SU-DHL-6 (cell line): ENCODE measurements around the gene KRTAP5-3.
"Not testable (repeated sequence)": the region's sequence is repeated elsewhere in the genome, so short reads cannot be mapped to it uniquely, and the experiment has no call there.

Experiments used
- H2AFZ ChIP-seq: fragments of 200-600 bp; sonication (generic); 2 replicates; pipeline ENCODE4 v1.6.1; 2014; ENCODE audit warnings: low read depth, mild to moderate bottlenecking, moderate library complexity, mixed read lengths, antibody characterized with exemption, low read length; ENCODE audit not compliant: severe bottlenecking
- H3F3A ChIP-seq: fragments of 200-600 bp; shearing (Covaris generic); 2 replicates; pipeline ENCODE4 v1.6.0; 2016; ENCODE audit warnings: antibody characterized with exemption, mild to moderate bottlenecking; ENCODE audit not compliant: insufficient read depth
- H3K27ac ChIP-seq: fragments of 200-600 bp; sonication (generic); 2 replicates; pipeline ENCODE4 v1.5.1; 2016; ENCODE audit warnings: low read depth, mild to moderate bottlenecking, low read length, moderate library complexity, mixed read lengths
- H3K27me3 ChIP-seq: fragments of 200-600 bp; sonication (generic), shearing (Covaris generic); 2 replicates; pipeline ENCODE4 v1.6.0; 2014; ENCODE audit warnings: mild to moderate bottlenecking, low read length
- H3K36me3 ChIP-seq: fragments of 200-600 bp; sonication (generic); 2 replicates; pipeline ENCODE4 v1.6.1; 2014; ENCODE audit warnings: mild to moderate bottlenecking, low read length, mixed read lengths
- H3K4me2 ChIP-seq: fragments of 300-600, 200-600 bp; shearing (Covaris generic), sonication (generic); 2 replicates; pipeline ENCODE4 v1.6.0; 2014; ENCODE audit warnings: low read length, low read depth, mild to moderate bottlenecking; ENCODE audit not compliant: poor library complexity, severe bottlenecking
- H3K4me3 ChIP-seq: fragments of 200-600 bp; sonication (generic); 2 replicates; pipeline ENCODE4 v1.5.1; 2014; ENCODE audit warnings: antibody characterized with exemption, low read length, mild to moderate bottlenecking, mixed read lengths; ENCODE audit not compliant: insufficient read depth, poor library complexity, severe bottlenecking
- H3K79me2 ChIP-seq: fragments of 200-600 bp; sonication (generic); 2 replicates; pipeline ENCODE4 v1.6.1; 2014; ENCODE audit warnings: mild to moderate bottlenecking, low read length, moderate library complexity; ENCODE audit not compliant: insufficient read depth
- H3K9ac ChIP-seq: fragments of 200-600 bp; sonication (generic); 2 replicates; pipeline ENCODE4 v1.7.0; 2014; ENCODE audit warnings: mild to moderate bottlenecking, low read length
- H3K9me2 ChIP-seq: fragments of 200-600 bp; sonication (generic); replicated peaks from 2 replicates; pipeline ENCODE4 v1.6.1; 2014; ENCODE audit warnings: low read length; ENCODE audit not compliant: insufficient read depth
- H3K9me3 ChIP-seq: fragments of 200-600 bp; sonication (generic); 2 replicates; pipeline ENCODE4 v1.6.1; 2014; ENCODE audit warnings: low read length, mixed read lengths; ENCODE audit not compliant: insufficient read depth
- H4K20me1 ChIP-seq: fragments of 200-600 bp; sonication (generic); 2 replicates; pipeline ENCODE4 v1.6.1; 2014; ENCODE audit warnings: low read depth, mild to moderate bottlenecking, antibody characterized with exemption, low read length, moderate library complexity, mixed read lengths
- CTCF ChIP-seq: fragments of 200-600 bp; sonication (generic); IDR thresholded peaks from one replicate; pipeline ENCODE4 v1.5.1; 2017; ENCODE audit warnings: antibody characterized with exemption, mild to moderate bottlenecking, low read length, moderate library complexity; ENCODE audit not compliant: insufficient read depth, poor library complexity, severe bottlenecking
- EZH2phosphoT487 ChIP-seq: fragments of 200-600 bp; sonication (generic), shearing (Covaris generic); conservative IDR thresholded peaks from 2 replicates; pipeline ENCODE4 v1.6.1; 2018; ENCODE audit warnings: mild to moderate bottlenecking, antibody characterized with exemption, low read length, moderate library complexity, mixed read lengths

The KRTAP5-3 gene

DNA sequence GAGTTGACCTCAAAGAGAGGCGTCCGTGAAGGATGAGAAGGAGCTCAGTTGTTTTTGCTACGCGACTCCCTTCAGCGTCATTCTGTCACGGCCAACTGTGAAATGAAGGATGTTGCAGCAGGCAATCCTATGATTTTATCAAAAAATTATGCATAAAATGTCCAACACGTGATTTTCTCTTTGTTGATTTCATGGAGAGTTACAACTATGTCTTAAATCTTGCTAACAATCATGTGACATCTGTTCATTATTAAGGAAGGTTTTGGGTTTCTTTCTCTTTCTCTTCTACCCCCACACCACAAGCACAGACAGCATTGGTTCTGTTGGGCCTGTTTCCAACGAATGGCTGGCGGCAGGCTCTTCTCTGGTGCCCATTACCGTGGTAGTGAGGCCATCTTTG is 10.0 kb upstream of the KRTAP5-3 start:
- no peaks in the 10 kb centered on the region for H3K27me3 ChIP-seq
- TF ChIP-seq EZH2phosphoT487 (no peak), CTCF (no peak)
- H4K20me1 ChIP-seq, result no peaks in the 10 kb centered on the region; the same call in 1 of the 2 replicates
- no peaks in the 10 kb centered on the region for H3K9me2 ChIP-seq
- no peak overlapping the region for H3K9ac ChIP-seq
- H3K4me2 ChIP-seq, result no peak overlapping the region
- H3K9me3 ChIP-seq, result no peaks in the 10 kb centered on the region
- H2AFZ ChIP-seq, result no peak overlapping the region
- H3K27ac ChIP-seq, result no peak overlapping the region
- H3K36me3 ChIP-seq, result no peaks in the 10 kb centered on the region
- H3K79me2 ChIP-seq, result no peaks in the 10 kb centered on the region
- H3F3A ChIP-seq, result no peaks in the 10 kb centered on the region
- H3K4me3 ChIP-seq, result no peak overlapping the region

DNA sequence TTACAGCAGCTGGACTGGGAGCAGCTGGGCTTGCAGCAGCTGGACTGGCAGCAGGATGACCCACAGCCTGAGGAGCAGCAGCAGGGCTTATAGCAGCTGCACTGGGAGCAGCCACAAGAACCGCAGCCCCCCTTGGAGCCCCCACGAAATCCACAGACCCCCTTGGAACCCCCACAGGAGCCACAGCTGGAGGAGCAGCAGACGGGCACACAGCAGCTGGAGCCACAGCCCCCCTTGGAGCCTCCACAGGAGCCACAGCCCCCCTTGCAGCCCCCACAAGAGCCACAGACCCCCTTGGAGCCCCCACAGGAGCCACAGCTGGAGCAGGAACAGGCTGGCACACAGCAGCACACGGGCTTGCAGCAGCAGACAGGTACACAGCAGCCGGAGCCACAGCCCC is 362 bp downstream of the KRTAP5-3 start:
- not testable (repeated sequence) for H3K9me2 ChIP-seq

DNA sequence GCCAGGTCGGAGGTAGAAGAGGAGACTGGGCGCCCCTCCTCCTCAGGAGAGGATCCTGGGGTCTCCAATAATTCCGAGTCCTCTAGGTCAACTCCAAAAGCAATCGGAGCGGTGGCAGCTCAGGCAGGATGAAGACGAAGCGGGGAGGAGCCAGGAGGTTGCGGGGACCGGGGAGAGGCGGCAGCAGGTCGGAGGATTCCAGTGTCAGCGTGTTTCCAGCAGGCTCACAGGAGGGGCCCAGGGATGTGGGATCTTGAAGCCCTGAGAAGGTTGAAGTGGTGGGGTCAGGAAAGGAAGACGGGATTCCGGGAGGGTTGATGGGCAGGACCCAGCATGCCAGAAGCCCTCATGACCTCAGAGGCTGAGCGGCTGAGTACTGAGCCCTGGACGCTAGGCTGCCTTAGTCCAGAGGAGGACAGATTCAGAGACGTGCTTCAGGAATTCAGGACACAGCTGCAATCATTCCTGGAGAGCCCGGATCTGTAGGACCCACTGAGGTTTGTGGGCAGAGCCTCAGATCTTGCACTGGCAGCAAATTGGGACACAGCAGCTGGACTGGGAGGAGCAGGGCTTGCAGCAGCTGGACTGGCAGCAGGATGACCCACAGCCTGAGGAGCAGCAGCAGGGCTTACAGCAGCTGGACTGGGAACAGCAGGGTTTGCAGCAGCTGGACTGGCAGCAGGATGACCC is 962 bp downstream of the KRTAP5-3 start:
- H3K4me3 ChIP-seq, H3K36me3 ChIP-seq, H4K20me1 ChIP-seq, H3K9me2 ChIP-seq, H3K27ac ChIP-seq, H3K79me2 ChIP-seq, H3K9ac ChIP-seq, H3K27me3 ChIP-seq, H2AFZ ChIP-seq, H3F3A ChIP-seq, H3K9me3 ChIP-seq, H3K4me2 ChIP-seq: not testable (repeated sequence)

More for the DNA sequence above, 362 bp downstream of the KRTAP5-3 start:
- not testable (repeated sequence) for H4K20me1 ChIP-seq, H3K36me3 ChIP-seq, H2AFZ ChIP-seq, H3K9ac ChIP-seq, H3K4me3 ChIP-seq, H3K4me2 ChIP-seq, H3K27ac ChIP-seq, H3F3A ChIP-seq, H3K27me3 ChIP-seq, H3K9me3 ChIP-seq, H3K79me2 ChIP-seq

DNA sequence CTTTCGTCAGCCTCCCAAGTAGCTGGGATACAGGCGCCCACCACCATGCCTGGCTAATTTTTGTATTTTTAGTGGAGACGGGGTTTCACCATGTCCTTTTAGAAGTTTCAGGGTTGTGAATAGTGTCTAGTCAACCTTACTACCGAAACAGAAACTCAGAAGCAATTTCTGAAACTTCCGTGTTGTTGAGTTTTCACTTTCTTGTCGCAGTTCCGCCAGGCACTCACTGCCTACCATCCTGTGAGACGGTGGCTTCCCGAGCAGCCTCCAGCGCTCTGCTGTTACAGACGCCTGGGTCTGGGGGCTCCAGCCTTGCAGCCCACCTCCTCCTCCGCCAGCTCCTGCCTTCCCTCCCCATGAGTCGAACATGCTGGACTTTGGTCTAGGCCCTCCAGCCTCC is 2.3 kb downstream of the KRTAP5-3 start:
- not testable (repeated sequence) for H4K20me1 ChIP-seq, H3K9ac ChIP-seq, H3F3A ChIP-seq, H3K79me2 ChIP-seq, H3K9me2 ChIP-seq, H3K27me3 ChIP-seq, H3K36me3 ChIP-seq, H2AFZ ChIP-seq, H3K27ac ChIP-seq, H3K9me3 ChIP-seq, H3K4me3 ChIP-seq, H3K4me2 ChIP-seq

DNA sequence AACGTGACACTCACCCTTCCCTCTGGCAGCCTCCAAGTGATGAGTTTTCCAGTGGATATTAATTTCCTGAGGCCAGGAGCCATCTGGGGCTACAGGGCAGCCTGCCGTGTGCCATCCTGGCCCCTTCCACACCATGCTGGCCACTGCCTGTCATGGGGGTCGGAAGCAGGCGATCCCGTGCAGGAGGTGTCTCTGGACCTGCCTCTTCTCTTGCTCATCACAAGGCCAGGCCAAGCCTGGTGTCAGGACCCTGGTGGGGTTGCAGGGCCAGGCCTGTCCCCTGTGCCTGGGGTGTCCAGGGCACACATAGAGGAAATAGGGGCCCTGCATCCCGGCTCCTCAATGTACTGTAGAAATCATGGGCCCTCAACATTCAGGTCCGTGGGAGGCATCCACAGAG is 3.6 kb downstream of the KRTAP5-3 start:
- Histone ChIP-seq H3K9me2 (no peaks in the 10 kb centered on the region), H3F3A (no peaks in the 10 kb centered on the region), H3K4me3 (no peak overlapping the region), H3K79me2 (no peaks in the 10 kb centered on the region), H3K27ac (no peak overlapping the region), H3K27me3 (no peaks in the 10 kb centered on the region), H3K9me3 (no peaks in the 10 kb centered on the region), H3K4me2 (no peak overlapping the region), H2AFZ (no peak overlapping the region), H3K36me3 (no peaks in the 10 kb centered on the region), H3K9ac (no peak overlapping the region), H4K20me1 (no peaks in the 10 kb centered on the region)
- no peak for TF ChIP-seq CTCF
- TF ChIP-seq EZH2phosphoT487, result no peak
